CD1c-positive myeloid dendritic cell (primary cell): ENCODE results near the gene STK17A.
"Not testable (repeated sequence)": the region's sequence is repeated elsewhere in the genome, so short reads cannot be mapped to it uniquely, and the experiment has no call there.

Source experiments
- DNase-seq: peaks from one replicate; pipeline ENCODE4 v3.0.0-alpha.2; 2016; ENCODE audit errors: extremely low spot score

STK17A gene

GRCh38 chr7:43596426-43596825 lies 13.5 kb downstream of the STK17A start:
- not testable (repeated sequence) for DNase-seq

- no peak for DNase-seq
These were observed 17.1 kb downstream of the STK17A start for GRCh38 chr7:43600056-43600455.

GRCh38 chr7:43602256-43602655 lies 19.3 kb downstream of the STK17A start:
- no peak for DNase-seq

- no peak for DNase-seq
These were observed 21.3 kb downstream of the STK17A start for GRCh38 chr7:43604251-43604650.

GRCh38 chr7:43609097-43609496 lies 26.2 kb downstream of the STK17A start:
- no peak for DNase-seq

- DNase-seq: no peak
These were observed 29.2 kb downstream of the STK17A start for GRCh38 chr7:43612128-43612527.

- no peak for DNase-seq
These were observed 30.0 kb downstream of the STK17A start for GRCh38 chr7:43612599-43613589.

GRCh38 chr7:43615558-43616145 lies 32.7 kb downstream of the STK17A start:
- no peak for DNase-seq

GRCh38 chr7:43616977-43617376 lies 34.1 kb downstream of the STK17A start:
- DNase-seq: no peak

GRCh38 chr7:43618073-43618472 lies 35.2 kb downstream of the STK17A start:
- DNase-seq: no peak

- no peak for DNase-seq
These were observed 36.5 kb downstream of the STK17A start for GRCh38 chr7:43619213-43620012.

- DNase-seq: no peak
These were observed 39.0 kb downstream of the STK17A start for GRCh38 chr7:43621729-43622448.

- DNase-seq: no peak
These were observed 41.2 kb downstream of the STK17A start for GRCh38 chr7:43624156-43624555.

- peak; percentile 3 for DNase-seq
These were observed 42.5 kb downstream of the STK17A start for GRCh38 chr7:43625453-43625852.

GRCh38 chr7:43625980-43626379 lies 43.1 kb downstream of the STK17A start:
- DNase-seq: no peak

GRCh38 chr7:43626695-43627094 lies 43.8 kb downstream of the STK17A start:
- DNase-seq: no peak

GRCh38 chr7:43627798-43628197 lies 44.9 kb downstream of the STK17A start:
- DNase-seq: not testable (repeated sequence)

- no peak for DNase-seq
These were observed 45.5 kb downstream of the STK17A start for GRCh38 chr7:43628431-43628830.

- DNase-seq: no peak
These were observed 46.9 kb downstream of the STK17A start for GRCh38 chr7:43629857-43630256.

GRCh38 chr7:43630482-43630881 lies 47.6 kb downstream of the STK17A start:
- no peak for DNase-seq

- DNase-seq: no peak
These were observed 48.7 kb downstream of the STK17A start for GRCh38 chr7:43631559-43631958.

GRCh38 chr7:43632746-43633145 lies 49.8 kb downstream of the STK17A start:
- no peak for DNase-seq
